HepG2 (cell line): ENCODE results near the gene GPN1. TPM values are rescaled to one million over a fixed set of nuclear protein-coding genes. Genes with fewer than 3 reads are reported as not detected.

ENCODE experiments used
- CBX1 ChIP-seq: IDR thresholded peaks from one replicate; pipeline ENCODE4 v1.6.1; 2016; ENCODE audit warnings: antibody characterized with exemption, low read depth
- CEBPB ChIP-seq: IDR thresholded peaks from 2 replicates; pipeline ENCODE4 v1.6.1; 2011; ENCODE audit warnings: low read depth, low read length, improper control_type of control experiment, borderline replicate concordance
- CEBPG ChIP-seq: IDR thresholded peaks from 2 replicates; pipeline ENCODE4 v1.6.1; 2016
- ERF ChIP-seq: IDR thresholded peaks from 2 replicates; pipeline ENCODE4 v1.6.1; 2018; ENCODE audit warnings: missing biosample characterization, missing genetic modification reagents
- GMEB1 ChIP-seq: sonication (generic); formaldehyde crosslinking; IDR thresholded peaks from 2 replicates; pipeline ENCODE4 v1.5.1; 2020; ENCODE audit warnings: missing genetic modification reagents, mild to moderate bottlenecking, borderline replicate concordance
- IRX3 ChIP-seq: sonication (generic); formaldehyde crosslinking; IDR thresholded peaks from 2 replicates; pipeline ENCODE4 v1.8.1; 2023; ENCODE audit warnings: mild to moderate bottlenecking, low read depth, missing genetic modification reagents, borderline replicate concordance
- JARID2 ChIP-seq: sonication (generic); formaldehyde crosslinking; IDR thresholded peaks from 2 replicates; pipeline ENCODE4 v1.8.1; 2023; ENCODE audit warnings: missing genetic modification reagents, inconsistent platforms; ENCODE audit not compliant: insufficient replicate concordance
- KIAA2018 ChIP-seq: sonication (generic); formaldehyde crosslinking; IDR thresholded peaks from 2 replicates; pipeline ENCODE4 v1.5.0; 2020; ENCODE audit warnings: mild to moderate bottlenecking, missing genetic modification reagents, borderline replicate concordance
- MTF2 ChIP-seq: sonication (generic); formaldehyde crosslinking; IDR thresholded peaks from 2 replicates; pipeline ENCODE4 v1.5.0; 2020; ENCODE audit warnings: missing genetic modification reagents, borderline replicate concordance
- NFYC ChIP-seq: IDR thresholded peaks from 2 replicates; pipeline ENCODE4 v1.6.1; 2016; ENCODE audit warnings: missing genetic modification reagents, missing compliant biosample characterization
- PRMT3 ChIP-seq: sonication (generic); formaldehyde crosslinking; IDR thresholded peaks from 2 replicates; pipeline ENCODE4 v1.8.1; 2022; ENCODE audit warnings: low read depth, mild to moderate bottlenecking, moderate library complexity, missing genetic modification reagents, borderline replicate concordance
- RXRA ChIP-seq: sonication (generic); formaldehyde crosslinking; IDR thresholded peaks from 2 replicates; pipeline ENCODE4 v1.5.1; 2020; ENCODE audit warnings: missing genetic modification reagents
- ZNF253 ChIP-seq: sonication (generic); formaldehyde crosslinking; IDR thresholded peaks from 2 replicates; pipeline ENCODE4 v1.8.0; 2022; ENCODE audit warnings: mild to moderate bottlenecking, missing genetic modification reagents, borderline replicate concordance
- ZNF556 ChIP-seq: sonication (generic); formaldehyde crosslinking; IDR thresholded peaks from 2 replicates; pipeline ENCODE4 v1.4.0; 2020; ENCODE audit warnings: mild to moderate bottlenecking, missing genetic modification reagents, borderline replicate concordance
- ZNF558 ChIP-seq: sonication (generic); formaldehyde crosslinking; IDR thresholded peaks from 2 replicates; pipeline ENCODE4 v1.9.0; 2022; ENCODE audit warnings: mild to moderate bottlenecking, missing genetic modification reagents, borderline replicate concordance
- ZNF589 ChIP-seq: sonication (generic); formaldehyde crosslinking; conservative IDR thresholded peaks from 2 replicates; pipeline ENCODE4 v1.8.0; 2022; ENCODE audit warnings: mild to moderate bottlenecking, moderate library complexity, missing genetic modification reagents
- ZNF678 ChIP-seq: sonication (generic); formaldehyde crosslinking; IDR thresholded peaks from 2 replicates; pipeline ENCODE4 v1.4.0; 2020; ENCODE audit warnings: mild to moderate bottlenecking, missing genetic modification reagents
- polyA plus RNA-seq, 8 experiments: library from polyadenylated mRNA; depleted of rRNA in 3 of 8; stranded (reverse) in 7 of 8; unstranded in 1 of 8; fragments of >200 nt; fragmentation: Illumina TruSeq in 4 of 8; extraction: Trizol in 4 of 8; gene quantifications; 2 replicates each; pipeline versions ENCODE4 v1.2.1 to v1.2.3, GENCODE V29; 2011 to 2016; ENCODE audit warnings: low read depth in 4 of 8, missing spikeins in 1 of 8, mixed read lengths in 1 of 8; ENCODE audit not compliant: insufficient read depth in 1 of 8
- total RNA-seq, 5 experiments: library from RNA; depleted of rRNA; stranded (reverse); fragments of >200 nt; fragmentation: Illumina TruSeq; extraction: Trizol; gene quantifications; 2 replicates each; pipeline ENCODE4 v1.2.3, GENCODE V29; 2016; ENCODE audit warnings: low read depth in 1 of 5
- TF ChIP-seq, protein P1 (sequence below): sonication (generic); formaldehyde crosslinking; IDR thresholded peaks from 2 replicates; pipeline ENCODE4 v1.4.0; 2020; ENCODE audit warnings: missing genetic modification reagents
- TF ChIP-seq, protein P2 (sequence below): sonication (generic); formaldehyde crosslinking; IDR thresholded peaks from 2 replicates; pipeline ENCODE4 v1.4.0; 2020; ENCODE audit warnings: missing genetic modification reagents

The GPN1 gene
- total and polyA plus RNA-seq, 2 of the 13 experiments (the other 11 are each of a cell fraction or from before 2014, with no cell fraction given): 54.5 to 62.7 TPM

DNA sequence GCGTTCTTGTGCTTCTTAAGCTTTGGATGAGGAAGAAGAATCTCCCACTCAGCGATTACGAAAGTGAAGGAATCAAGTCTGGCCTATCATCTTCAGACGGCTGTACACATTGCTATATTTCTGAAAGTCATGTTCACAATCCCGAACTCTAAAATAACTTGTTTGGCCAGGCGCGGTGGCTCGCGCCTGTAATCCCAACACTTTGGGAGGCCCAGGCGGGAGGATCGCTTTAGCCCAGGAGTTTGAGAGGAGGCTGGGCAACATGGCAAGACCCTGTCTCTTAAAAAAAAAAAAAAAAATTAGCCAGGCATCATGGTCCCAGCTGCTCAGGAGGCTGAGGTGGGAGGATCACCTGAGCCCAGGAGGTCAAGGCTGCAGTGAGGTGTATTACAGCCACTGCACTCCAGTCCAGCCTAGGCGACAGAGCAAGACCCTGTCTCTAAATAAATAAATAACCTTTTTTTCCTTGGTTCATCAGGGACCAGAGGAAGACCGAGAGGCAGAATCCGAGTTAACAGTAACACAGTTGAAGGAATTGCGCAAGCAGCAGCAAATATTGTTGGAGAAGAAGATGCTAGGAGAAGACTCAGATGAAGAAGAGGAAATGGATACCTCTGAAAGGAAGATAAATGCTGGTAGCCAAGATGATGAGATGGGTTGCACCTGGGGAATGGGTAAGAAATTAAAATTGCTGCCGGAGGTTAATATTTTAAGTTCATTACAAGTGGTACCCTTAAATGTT is 35.9 kb downstream of the GPN1 start (continued):
- 0 out of 2 replicates have a peak, but pooled peaks have one; percentile 12 for TF ChIP-seq ZNF253 (CRISPR knock-in tag)
- TF ChIP-seq IRX3 (CRISPR knock-in tag): no peak
- no peak for TF ChIP-seq JARID2 (CRISPR knock-in tag)
- TF ChIP-seq ZNF589 (CRISPR knock-in tag): no peak
- TF ChIP-seq CEBPG (CRISPR knock-in tag): peak; percentile 90
- TF ChIP-seq CBX1: no peak
- TF ChIP-seq MTF2 (CRISPR knock-in tag): no peak
- no peak for TF ChIP-seq KIAA2018
- TF ChIP-seq CEBPB: peak; percentile 93
- TF ChIP-seq, protein P1, sequence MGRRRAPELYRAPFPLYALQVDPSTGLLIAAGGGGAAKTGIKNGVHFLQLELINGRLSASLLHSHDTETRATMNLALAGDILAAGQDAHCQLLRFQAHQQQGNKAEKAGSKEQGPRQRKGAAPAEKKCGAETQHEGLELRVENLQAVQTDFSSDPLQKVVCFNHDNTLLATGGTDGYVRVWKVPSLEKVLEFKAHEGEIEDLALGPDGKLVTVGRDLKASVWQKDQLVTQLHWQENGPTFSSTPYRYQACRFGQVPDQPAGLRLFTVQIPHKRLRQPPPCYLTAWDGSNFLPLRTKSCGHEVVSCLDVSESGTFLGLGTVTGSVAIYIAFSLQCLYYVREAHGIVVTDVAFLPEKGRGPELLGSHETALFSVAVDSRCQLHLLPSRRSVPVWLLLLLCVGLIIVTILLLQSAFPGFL (CRISPR knock-in tag): no peak
- TF ChIP-seq, protein P2, sequence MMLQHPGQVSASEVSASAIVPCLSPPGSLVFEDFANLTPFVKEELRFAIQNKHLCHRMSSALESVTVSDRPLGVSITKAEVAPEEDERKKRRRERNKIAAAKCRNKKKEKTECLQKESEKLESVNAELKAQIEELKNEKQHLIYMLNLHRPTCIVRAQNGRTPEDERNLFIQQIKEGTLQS (CRISPR knock-in tag): no peak
- TF ChIP-seq ERF: no peak
- TF ChIP-seq GMEB1 (CRISPR knock-in tag): no peak
- no peak for TF ChIP-seq ZNF556 (CRISPR knock-in tag)
- no peak for TF ChIP-seq ZNF678
- TF ChIP-seq NFYC (CRISPR knock-in tag): no peak
- TF ChIP-seq PRMT3 (CRISPR knock-in tag): no peak
- TF ChIP-seq RXRA (CRISPR knock-in tag): no peak
- no peak for TF ChIP-seq ZNF558 (CRISPR knock-in tag)
